ENCODE data around the gene F7.

DNA sequence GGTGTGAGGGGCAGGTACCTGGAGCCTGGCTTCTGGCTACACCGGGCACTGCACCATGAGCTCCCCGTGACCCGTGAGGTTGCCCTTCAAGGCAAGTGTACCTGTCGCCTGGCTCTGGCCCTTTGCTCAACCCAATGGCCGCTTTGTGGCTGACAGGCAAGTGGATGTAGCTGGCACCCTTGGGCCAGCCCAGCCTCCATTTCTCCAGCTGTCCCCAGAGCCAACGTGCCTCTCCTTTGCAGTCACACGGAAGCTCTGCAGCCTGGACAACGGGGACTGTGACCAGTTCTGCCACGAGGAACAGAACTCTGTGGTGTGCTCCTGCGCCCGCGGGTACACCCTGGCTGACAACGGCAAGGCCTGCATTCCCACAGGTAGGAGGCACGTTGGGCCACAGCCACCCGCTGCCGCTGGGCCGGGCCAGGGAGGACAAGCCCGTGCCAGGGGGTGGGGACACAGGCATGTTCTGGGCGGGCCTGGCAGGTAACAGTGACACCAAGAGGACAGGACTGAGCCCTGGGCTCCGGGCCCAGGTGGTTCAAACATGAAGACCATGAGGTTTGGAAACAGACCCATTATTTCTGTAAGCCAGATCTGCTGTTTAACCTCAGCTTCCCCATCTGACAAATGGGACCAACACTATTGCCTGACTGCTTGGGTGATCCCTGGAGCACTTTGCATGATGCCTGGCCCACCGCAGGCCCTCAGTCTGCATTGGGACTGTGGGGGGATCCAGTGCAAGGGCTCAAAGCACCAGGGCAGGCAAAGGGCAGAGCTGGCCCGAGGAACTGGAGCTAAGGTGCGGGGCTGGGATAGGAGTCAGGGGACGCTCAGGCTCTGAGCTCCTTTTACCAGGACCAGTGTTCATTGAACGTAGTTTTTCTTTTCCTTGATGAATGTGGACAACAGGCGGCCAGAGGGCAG, 35.3 kb downstream of the F7 start:
- TF ChIP-seq, protein P1, sequence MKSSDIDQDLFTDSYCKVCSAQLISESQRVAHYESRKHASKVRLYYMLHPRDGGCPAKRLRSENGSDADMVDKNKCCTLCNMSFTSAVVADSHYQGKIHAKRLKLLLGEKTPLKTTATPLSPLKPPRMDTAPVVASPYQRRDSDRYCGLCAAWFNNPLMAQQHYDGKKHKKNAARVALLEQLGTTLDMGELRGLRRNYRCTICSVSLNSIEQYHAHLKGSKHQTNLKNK (CRISPR knock-in tag; IDR thresholded peaks at IDR 0.05) = no peak
- TF ChIP-seq NFYB (CRISPR knock-in tag; conservative IDR thresholded peaks at IDR 0.05; ENCODE audit: low read depth) (no peak), ZNF263 (CRISPR knock-in tag; IDR thresholded peaks at IDR 0.05; ENCODE audit: low read depth) (no peak), ZNF138 (CRISPR knock-in tag; conservative IDR thresholded peaks at IDR 0.05) (no peak)
- TF ChIP-seq, protein P2, sequence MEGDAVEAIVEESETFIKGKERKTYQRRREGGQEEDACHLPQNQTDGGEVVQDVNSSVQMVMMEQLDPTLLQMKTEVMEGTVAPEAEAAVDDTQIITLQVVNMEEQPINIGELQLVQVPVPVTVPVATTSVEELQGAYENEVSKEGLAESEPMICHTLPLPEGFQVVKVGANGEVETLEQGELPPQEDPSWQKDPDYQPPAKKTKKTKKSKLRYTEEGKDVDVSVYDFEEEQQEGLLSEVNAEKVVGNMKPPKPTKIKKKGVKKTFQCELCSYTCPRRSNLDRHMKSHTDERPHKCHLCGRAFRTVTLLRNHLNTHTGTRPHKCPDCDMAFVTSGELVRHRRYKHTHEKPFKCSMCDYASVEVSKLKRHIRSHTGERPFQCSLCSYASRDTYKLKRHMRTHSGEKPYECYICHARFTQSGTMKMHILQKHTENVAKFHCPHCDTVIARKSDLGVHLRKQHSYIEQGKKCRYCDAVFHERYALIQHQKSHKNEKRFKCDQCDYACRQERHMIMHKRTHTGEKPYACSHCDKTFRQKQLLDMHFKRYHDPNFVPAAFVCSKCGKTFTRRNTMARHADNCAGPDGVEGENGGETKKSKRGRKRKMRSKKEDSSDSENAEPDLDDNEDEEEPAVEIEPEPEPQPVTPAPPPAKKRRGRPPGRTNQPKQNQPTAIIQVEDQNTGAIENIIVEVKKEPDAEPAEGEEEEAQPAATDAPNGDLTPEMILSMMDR (IDR thresholded peaks at IDR 0.05) = no peak

Data from WTC11 (cell line).